Mesothelial cell of epicardium (in vitro differentiated cells): Measurements from ENCODE around the gene LRMDA. TPM values are rescaled to one million over a fixed set of nuclear protein-coding genes. Genes with fewer than 3 reads are reported as not detected.

Experiments
- DNase-seq, 2 experiments: peaks; one replicate each; pipeline ENCODE4 v3.0.0; 2021; ENCODE audit warnings: low spot score in 2 of 2; ENCODE audit not compliant: unreplicated experiment in 2 of 2
- H3K27ac Mint-ChIP-seq: 2 replicates; pipeline ENCODE4 v1.8.0; 2021; ENCODE audit warnings: mixed read lengths
- H3K27me3 Mint-ChIP-seq: 2 replicates; pipeline ENCODE4 v1.8.0; 2021; ENCODE audit warnings: low read depth, mixed read lengths
- H3K36me3 Mint-ChIP-seq: 2 replicates; pipeline ENCODE4 v1.8.0; 2021; ENCODE audit warnings: mixed read lengths
- H3K4me1 Mint-ChIP-seq: 2 replicates; pipeline ENCODE4 v1.8.0; 2021; ENCODE audit warnings: mixed read lengths
- H3K4me3 Mint-ChIP-seq: 2 replicates; pipeline ENCODE4 v1.8.0; 2021; ENCODE audit warnings: mild to moderate bottlenecking, moderate library complexity, mixed read lengths
- H3K9me3 Mint-ChIP-seq: 2 replicates; pipeline ENCODE4 v1.8.0; 2021; ENCODE audit warnings: mixed read lengths
- CTCF ChIP-seq: fragments of 200-600 bp; sonication (generic); IDR thresholded peaks from one replicate; pipeline ENCODE4 v1.5.0; 2021; ENCODE audit warnings: antibody characterized with exemption; ENCODE audit not compliant: unreplicated experiment
- total RNA-seq: library from RNA; stranded (reverse); gene quantifications from 3 replicates; pipeline ENCODE4 v1.2.1, GENCODE V29; 2021

The LRMDA gene
- total RNA-seq, 1 donor from 2014 or later, result 2.0 TPM

- Mint-ChIP-seq H3K27me3 (peaks cover 29% of the 10 kb centered on the region), H3K4me3 (no peak overlapping the region), H3K4me1 (peaks cover 28% of the 10 kb centered on the region), H3K27ac (no peak overlapping the region), H3K36me3 (no peaks in the 10 kb centered on the region), H3K9me3 (no peaks in the 10 kb centered on the region)
- no peak for TF ChIP-seq CTCF
- DNase-seq, result no peak
These were observed 5.9 kb upstream of the LRMDA start for GRCh38 chr10:75425291-75426079.

- Mint-ChIP-seq H3K4me1 (peaks cover 33% of the 10 kb centered on the region), H3K36me3 (no peaks in the 10 kb centered on the region), H3K27me3 (peaks cover 25% of the 10 kb centered on the region), H3K4me3 (no peak overlapping the region), H3K27ac (no peak overlapping the region), H3K9me3 (no peaks in the 10 kb centered on the region)
- no peak for DNase-seq
- no peak for TF ChIP-seq CTCF
These were observed 4.5 kb upstream of the LRMDA start for GRCh38 chr10:75426880-75427279.

GRCh38 chr10:75427951-75428350 lies 3.5 kb upstream of the LRMDA start:
- Mint-ChIP-seq H3K27ac (peak overlapping the region; percentile 77), H3K9me3 (no peaks in the 10 kb centered on the region), H3K4me3 (no peak overlapping the region), H3K36me3 (no peaks in the 10 kb centered on the region), H3K4me1 (peaks cover 40% of the 10 kb centered on the region), H3K27me3 (peaks cover 33% of the 10 kb centered on the region)
- no peak for DNase-seq
- TF ChIP-seq CTCF, result no peak

- peak overlapping the region; percentile 77 for H3K27ac Mint-ChIP-seq
- H3K4me3 Mint-ChIP-seq, result no peak overlapping the region
- H3K36me3 Mint-ChIP-seq, result no peaks in the 10 kb centered on the region
- H3K27me3 Mint-ChIP-seq, result peaks cover 33% of the 10 kb centered on the region
- DNase-seq, result no peak
- no peaks in the 10 kb centered on the region for H3K9me3 Mint-ChIP-seq
- peaks cover 42% of the 10 kb centered on the region for H3K4me1 Mint-ChIP-seq
- no peak for TF ChIP-seq CTCF
These were observed 2.8 kb upstream of the LRMDA start for GRCh38 chr10:75428434-75429158.

- no peak for TF ChIP-seq CTCF
- H3K9me3 Mint-ChIP-seq, result no peaks in the 10 kb centered on the region
- H3K4me3 Mint-ChIP-seq, result no peak overlapping the region
- no peaks in the 10 kb centered on the region for H3K36me3 Mint-ChIP-seq
- peaks cover 35% of the 10 kb centered on the region for H3K27me3 Mint-ChIP-seq
- no peak overlapping the region for H3K27ac Mint-ChIP-seq
- H3K4me1 Mint-ChIP-seq, result peaks cover 42% of the 10 kb centered on the region
- DNase-seq, result no peak
These were observed 2.1 kb upstream of the LRMDA start for GRCh38 chr10:75429159-75429827.
